Endothelial cell of umbilical vein (primary cell): ENCODE data around the gene TMEM35B.

ENCODE experiments used
- CTCF ChIP-seq, 2 donors: IDR thresholded peaks; 1 replicate in 1 of 2; 2 replicates in 1 of 2; pipeline ENCODE4 v1.5.1; 2011; ENCODE audit warnings: low read length in 2 of 2, mild to moderate bottlenecking in 2 of 2, moderate library complexity in 2 of 2, control low read depth in 1 of 2, inconsistent platforms in 1 of 2, low read depth in 1 of 2; ENCODE audit not compliant: insufficient read depth in 1 of 2; ENCODE audit errors: extremely low read depth in 1 of 2
- EZH2 ChIP-seq: IDR thresholded peaks from 2 replicates; pipeline ENCODE4 v1.6.1; 2012; ENCODE audit warnings: borderline replicate concordance, low read depth, mild to moderate bottlenecking, moderate library complexity, low read length, inconsistent platforms; ENCODE audit not compliant: severe bottlenecking
- JUN ChIP-seq: IDR thresholded peaks from 2 replicates; pipeline ENCODE4 v1.6.1; 2011; ENCODE audit warnings: borderline replicate concordance, low read depth; ENCODE audit not compliant: insufficient read length, insufficient read depth
- MAX ChIP-seq: IDR thresholded peaks from 2 replicates; pipeline ENCODE4 v1.6.1; 2011; ENCODE audit not compliant: insufficient read depth, insufficient read length
- MYC ChIP-seq: IDR thresholded peaks from one replicate; pipeline ENCODE4 v1.6.1; 2011; ENCODE audit warnings: mild to moderate bottlenecking, low read depth, low read length
- POLR2A ChIP-seq: IDR thresholded peaks from 2 replicates; pipeline ENCODE4 v1.6.1; 2012; ENCODE audit warnings: low read depth, mild to moderate bottlenecking, control low read depth, low read length
- POLR2AphosphoS5 ChIP-seq: IDR thresholded peaks from 2 replicates; pipeline ENCODE4 v1.6.1; 2012; ENCODE audit warnings: low read depth, mild to moderate bottlenecking, control low read depth, low read length, moderate library complexity; ENCODE audit not compliant: insufficient read depth

GRCh38 chr1:34976384-34977209 lies 8.6 kb downstream of the TMEM35B start:
- TF ChIP-seq POLR2AphosphoS5 (no peak), CTCF (IDR thresholded peaks at IDR 0.05; ENCODE audit: extremely low read depth in 1 of 2, insufficient read depth in 1 of 2, low read depth in 1 of 2, low read length in 2 of 2) (no peak), JUN (no peak), EZH2 (no peak), POLR2A (no peak), MAX (no peak), MYC (no peak)
